H9 (cell line): Measurements from ENCODE around the gene ATG4B. TPM values are rescaled to one million over a fixed set of nuclear protein-coding genes. Genes with fewer than 3 reads are reported as not detected.
A peak's percentile ranks its signal among the peaks of the same experiment; 100 is the strongest.

Source experiments
- DNase-seq: peaks from one replicate; pipeline ENCODE4 v3.0.0-alpha.2; 2017
- H2AFZ ChIP-seq: one replicate; pipeline ENCODE4 v1.6.1; 2013; ENCODE audit warnings: mild to moderate bottlenecking, low read length, control low read depth, moderate library complexity
- H2AK5ac ChIP-seq: 2 replicates; pipeline ENCODE4 v1.6.1; 2013; ENCODE audit warnings: low read length, control low read depth, mixed read lengths; ENCODE audit not compliant: insufficient read length
- H2BK120ac ChIP-seq: one replicate; pipeline ENCODE4 v1.6.1; 2013; ENCODE audit warnings: low read depth, mild to moderate bottlenecking, low read length, control low read depth, inconsistent platforms; ENCODE audit not compliant: poor library complexity, severe bottlenecking
- H2BK12ac ChIP-seq: 2 replicates; pipeline ENCODE4 v1.6.1; 2013; ENCODE audit warnings: low read length, control low read depth, mixed read lengths, low read depth; ENCODE audit not compliant: insufficient read length
- H2BK15ac ChIP-seq: 2 replicates; pipeline ENCODE4 v1.6.1; 2013; ENCODE audit warnings: low read depth, low read length, control low read depth
- H2BK20ac ChIP-seq: one replicate; pipeline ENCODE4 v1.6.1; 2013; ENCODE audit warnings: low read depth, mild to moderate bottlenecking, low read length, control low read depth, inconsistent platforms; ENCODE audit not compliant: poor library complexity, severe bottlenecking
- H2BK5ac ChIP-seq: 2 replicates; pipeline ENCODE4 v1.6.1; 2013; ENCODE audit warnings: low read length, control low read depth, mixed read lengths; ENCODE audit not compliant: insufficient read length
- H3K14ac ChIP-seq: 2 replicates; pipeline ENCODE4 v1.6.1; 2013; ENCODE audit warnings: low read length, control low read depth; ENCODE audit not compliant: insufficient read depth
- H3K18ac ChIP-seq: 2 replicates; pipeline ENCODE4 v1.6.1; 2013; ENCODE audit warnings: low read depth, mild to moderate bottlenecking, mixed read lengths, low read length, control low read depth; ENCODE audit not compliant: insufficient read length
- H3K23ac ChIP-seq: 2 replicates; pipeline ENCODE4 v1.6.1; 2013; ENCODE audit warnings: low read length, control low read depth, mixed read lengths, low read depth; ENCODE audit not compliant: insufficient read length
- H3K23me2 ChIP-seq: 2 replicates; pipeline ENCODE4 v1.6.1; 2013; ENCODE audit warnings: low read depth, mild to moderate bottlenecking, mixed read lengths, low read length, control low read depth; ENCODE audit not compliant: insufficient read length, poor library complexity, severe bottlenecking
- H3K27ac ChIP-seq: 2 replicates; pipeline ENCODE4 v1.5.1; 2013; ENCODE audit warnings: low read length, control low read depth, mixed read lengths, low read depth; ENCODE audit not compliant: insufficient read length
- H3K27me3 ChIP-seq: 2 replicates; pipeline ENCODE4 v1.6.1; 2013; ENCODE audit warnings: low read length, control low read depth, inconsistent platforms; ENCODE audit not compliant: insufficient read depth
- H3K4ac ChIP-seq: 2 replicates; pipeline ENCODE4 v1.6.1; 2013; ENCODE audit warnings: low read depth, mild to moderate bottlenecking, control low read depth, inconsistent platforms, low read length, moderate library complexity
- H3K4me1 ChIP-seq: 2 replicates; pipeline ENCODE4 v1.6.1; 2013; ENCODE audit warnings: low read length, control low read depth, inconsistent platforms; ENCODE audit not compliant: insufficient read depth
- H3K4me2 ChIP-seq: 2 replicates; pipeline ENCODE4 v1.6.1; 2013; ENCODE audit warnings: low read length, control low read depth, mixed read lengths; ENCODE audit not compliant: insufficient read length, insufficient read depth
- H3K56ac ChIP-seq: 2 replicates; pipeline ENCODE4 v1.6.1; 2013; ENCODE audit warnings: low read depth, mild to moderate bottlenecking, mixed read lengths, low read length, control low read depth; ENCODE audit not compliant: insufficient read length
- H3K79me1 ChIP-seq: 2 replicates; pipeline ENCODE4 v1.6.1; 2013; ENCODE audit warnings: low read depth, mild to moderate bottlenecking, moderate library complexity, low read length, control low read depth, inconsistent platforms; ENCODE audit not compliant: insufficient read depth, poor library complexity, severe bottlenecking
- H3K79me2 ChIP-seq: 2 replicates; pipeline ENCODE4 v1.6.1; 2013; ENCODE audit warnings: low read length, control low read depth, inconsistent platforms; ENCODE audit not compliant: insufficient read depth
- H3K9ac ChIP-seq: 2 replicates; pipeline ENCODE4 v1.6.1; 2013; ENCODE audit warnings: low read length, control low read depth, mixed read lengths; ENCODE audit not compliant: insufficient read length; ENCODE audit errors: extremely low read depth
- H3K9me3 ChIP-seq: one replicate; pipeline ENCODE4 v1.6.1; 2013; ENCODE audit warnings: low read depth, low read length, inconsistent platforms; ENCODE audit not compliant: control insufficient read depth
- H3T11ph ChIP-seq: one replicate; pipeline ENCODE4 v1.6.1; 2013; ENCODE audit warnings: mild to moderate bottlenecking, low read length, control low read depth, inconsistent platforms
- H4K20me1 ChIP-seq: one replicate; pipeline ENCODE4 v1.6.1; 2013; ENCODE audit not compliant: control insufficient read depth, insufficient read length, insufficient read depth
- H4K5ac ChIP-seq: 2 replicates; pipeline ENCODE4 v1.6.1; 2013; ENCODE audit warnings: low read depth, mild to moderate bottlenecking, mixed read lengths, low read length, control low read depth; ENCODE audit not compliant: insufficient read length
- H4K8ac ChIP-seq: replicated peaks from 2 replicates; pipeline ENCODE4 v1.6.1; 2013; ENCODE audit warnings: low read length, control low read depth, mixed read lengths, low read depth; ENCODE audit not compliant: insufficient read length
- H4K91ac ChIP-seq: 2 replicates; pipeline ENCODE4 v1.6.1; 2013; ENCODE audit warnings: low read depth, mild to moderate bottlenecking, moderate library complexity, mixed read lengths, low read length, control low read depth; ENCODE audit not compliant: insufficient read length
- H3K27ac Mint-ChIP-seq, 3 experiments: 2 replicates in 2 of 3; 3 replicates in 1 of 3; pipeline ENCODE4 v1.8.0; 2020 to 2021; ENCODE audit warnings: mixed read lengths in 3 of 3, mild to moderate bottlenecking in 1 of 3, moderate library complexity in 1 of 3
- H3K27me3 Mint-ChIP-seq: 2 replicates; pipeline ENCODE4 v1.8.0; 2021; ENCODE audit warnings: low read depth, mild to moderate bottlenecking, moderate library complexity, mixed read lengths
- H3K36me3 Mint-ChIP-seq, 3 experiments: 2 replicates in 2 of 3; 3 replicates in 1 of 3; pipeline ENCODE4 v1.8.0; 2020 to 2021; ENCODE audit warnings: low read depth in 3 of 3, mixed read lengths in 3 of 3; ENCODE audit not compliant: insufficient read depth in 1 of 3
- H3K4me1 Mint-ChIP-seq, 2 experiments: 2 replicates each; pipeline ENCODE4 v1.8.0; 2020; ENCODE audit warnings: mixed read lengths in 2 of 2
- H3K4me3 Mint-ChIP-seq, 2 experiments: 2 replicates in 1 of 2; 3 replicates in 1 of 2; pipeline ENCODE4 v1.8.0; 2020 to 2021; ENCODE audit warnings: mild to moderate bottlenecking in 2 of 2, mixed read lengths in 2 of 2, moderate library complexity in 1 of 2
- H3K9me3 Mint-ChIP-seq, 2 experiments: 2 replicates in 1 of 2; 3 replicates in 1 of 2; pipeline ENCODE4 v1.8.0; 2020; ENCODE audit warnings: mild to moderate bottlenecking in 2 of 2, mixed read lengths in 2 of 2, moderate library complexity in 1 of 2
- WGBS: extraction: QIAGEN DNeasy Blood & Tissue Kit; methylation state at CpG from one replicate; pipeline ENCODE4 v1.1.7; 2013; ENCODE audit warnings: missing lambda C conversion rate, low lambda C conversion rate, mixed read lengths; ENCODE audit not compliant: insufficient read length; ENCODE audit errors: extremely low coverage; 5-methylcytosine and 5-hydroxymethylcytosine counted together
- total RNA-seq: library from RNA; stranded (reverse); gene quantifications from 2 replicates; pipeline ENCODE4 v1.2.1, GENCODE V29; 2021
- TF ChIP-seq, protein P1 (sequence below): fragments of 200-600 bp; sonication (generic); conservative IDR thresholded peaks from 3 replicates; pipeline ENCODE4 v1.8.0; 2021; ENCODE audit warnings: antibody characterized with exemption, mild to moderate bottlenecking

ATG4B gene
- total RNA-seq, 1 experiment from 2014 or later = 105 TPM

GRCh38 chr2:241598487-241598886, 39.0 kb upstream of the ATG4B start:
- Mint-ChIP-seq H3K36me3 (peaks cover 25 to 61% (median 57%) of the 10 kb centered on the region in 3 experiments; a peak in 6 of 7 replicates), H3K9me3 (no peaks in the 10 kb centered on the region), H3K4me3 (no peak overlapping the region), H3K4me1 (0 out of 4 replicates have a peak, but pooled peaks cover 0 to 2% of the 10 kb centered on the region in 2 experiments), H3K27me3 (no peaks in the 10 kb centered on the region), H3K27ac (no peak overlapping the region; a peak in 1 of 7 replicates)
- TF ChIP-seq, protein P1, sequence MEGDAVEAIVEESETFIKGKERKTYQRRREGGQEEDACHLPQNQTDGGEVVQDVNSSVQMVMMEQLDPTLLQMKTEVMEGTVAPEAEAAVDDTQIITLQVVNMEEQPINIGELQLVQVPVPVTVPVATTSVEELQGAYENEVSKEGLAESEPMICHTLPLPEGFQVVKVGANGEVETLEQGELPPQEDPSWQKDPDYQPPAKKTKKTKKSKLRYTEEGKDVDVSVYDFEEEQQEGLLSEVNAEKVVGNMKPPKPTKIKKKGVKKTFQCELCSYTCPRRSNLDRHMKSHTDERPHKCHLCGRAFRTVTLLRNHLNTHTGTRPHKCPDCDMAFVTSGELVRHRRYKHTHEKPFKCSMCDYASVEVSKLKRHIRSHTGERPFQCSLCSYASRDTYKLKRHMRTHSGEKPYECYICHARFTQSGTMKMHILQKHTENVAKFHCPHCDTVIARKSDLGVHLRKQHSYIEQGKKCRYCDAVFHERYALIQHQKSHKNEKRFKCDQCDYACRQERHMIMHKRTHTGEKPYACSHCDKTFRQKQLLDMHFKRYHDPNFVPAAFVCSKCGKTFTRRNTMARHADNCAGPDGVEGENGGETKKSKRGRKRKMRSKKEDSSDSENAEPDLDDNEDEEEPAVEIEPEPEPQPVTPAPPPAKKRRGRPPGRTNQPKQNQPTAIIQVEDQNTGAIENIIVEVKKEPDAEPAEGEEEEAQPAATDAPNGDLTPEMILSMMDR = peak; percentile 43; the same call in 2 of the 3 replicates
- Histone ChIP-seq H3K79me1 (no peaks in the 10 kb centered on the region), H3K4me1 (no peaks in the 10 kb centered on the region), H4K91ac (no peak overlapping the region), H3T11ph (no peak overlapping the region), H2BK12ac (no peak overlapping the region), H4K20me1 (no peaks in the 10 kb centered on the region), H2BK20ac (no peak overlapping the region), H3K14ac (no peak overlapping the region), H2BK120ac (no peak overlapping the region), H3K27ac (no peak overlapping the region), H2BK15ac (no peak overlapping the region), H3K4ac (no peak overlapping the region), H2AK5ac (no peak overlapping the region), H3K27me3 (no peaks in the 10 kb centered on the region), H3K9ac (no peak overlapping the region), H3K9me3 (no peaks in the 10 kb centered on the region), H2AFZ (no peak overlapping the region), H3K23me2 (no peaks in the 10 kb centered on the region), H4K8ac (no peak overlapping the region), H3K79me2 (no peaks in the 10 kb centered on the region), H3K56ac (no peak overlapping the region), H2BK5ac (no peak overlapping the region), H3K23ac (no peak overlapping the region), H4K5ac (no peak overlapping the region), H3K18ac (no peak overlapping the region), H3K4me2 (no peak overlapping the region)
- WGBS = no CpG with 5 or more reads among the region's 1 CpG
- DNase-seq = no peak
